ENCODE results near the gene ZKSCAN3. TPM values are rescaled to one million over a fixed set of nuclear protein-coding genes. Genes with fewer than 3 reads are reported as not detected.
A peak's percentile ranks its signal among the peaks of the same experiment; 100 is the strongest.

Gene ZKSCAN3
- polyA plus RNA-seq, 2 of the 4 experiments (the other 2 are of a cell fraction), result 1.6 to 2.7 TPM

DNA sequence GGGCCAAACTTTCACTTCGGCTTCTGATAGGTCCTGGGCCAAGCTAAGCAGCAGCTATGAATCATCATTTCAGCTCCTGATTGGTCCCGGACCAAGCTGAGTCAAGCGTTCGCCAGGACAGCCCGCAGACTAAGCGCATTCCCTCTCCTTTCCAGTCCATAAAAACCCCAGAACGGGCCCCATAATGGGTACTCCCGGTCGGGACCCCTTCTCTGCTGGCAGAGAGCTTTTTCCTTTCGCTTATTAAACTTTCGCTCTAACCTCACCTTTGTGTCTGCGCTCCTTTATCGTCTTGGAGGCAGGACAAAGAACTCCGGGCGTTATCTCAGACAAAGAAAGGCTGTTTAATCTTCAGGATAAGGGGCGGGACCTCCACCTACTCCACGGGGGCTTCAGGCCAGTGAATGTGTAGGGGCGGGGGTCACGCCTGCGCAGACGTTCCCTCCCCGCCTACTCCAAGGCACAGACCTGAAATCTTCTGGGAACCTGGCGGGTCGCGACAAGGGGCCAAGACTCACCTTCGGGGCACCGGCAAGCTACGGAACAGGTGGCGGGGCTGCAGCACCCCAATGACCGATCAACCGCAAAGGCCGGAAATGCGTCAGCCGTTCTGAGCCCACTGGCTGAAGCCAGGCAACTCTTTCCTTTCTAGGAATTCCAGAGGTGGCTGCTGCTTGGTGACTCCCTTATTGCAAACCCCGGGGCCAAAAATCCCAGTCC, 14.0 kb upstream of the ZKSCAN3 start, which contains the start of gene ZSCAN31:
Gene ZSCAN31 (minus strand): TSS at position 585 of the 720 bp plus-strand sequence. CDS start 6,465 bp downstream, outside the sequence.
- WGBS (ENCODE audit: missing lambda C conversion rate), result 0% methylated on average over 13 of the region's 35 CpGs
- CTCF ChIA-PET, result interaction anchor here (0.9 to 1.1 kb wide), 2 partner anchors 20 to 54 kb away, joined by 3 to 5 read pairs; partner anchors contain the start of gene PGBD1
- ATAC-seq (peak; percentile 97 to 99), FAIRE-seq (no peak), DNase-seq (ENCODE audit: low read depth in 1 of 2, low spot score in 1 of 2) (peak; percentile 81 to 94)
- peak within 1 kb of the TSS; percentile 89 for H3K4me2 ChIP-seq
- H3K27ac ChIP-seq, result peak within 1 kb of the TSS; percentile 87 to 97
- peaks cover 6% of the 10 kb centered on the region; the same call in 1 of the 3 replicates for H3K4me1 ChIP-seq
- H3K4me3 ChIP-seq, result peak within 1 kb of the TSS; percentile 77
- POLR2A ChIA-PET, result interaction anchor here (0.5 to 2.3 kb wide), 17 partner anchors 12 to 442 kb away, joined by 3 to 14 read pairs (median 5); partner anchors contain the start of genes PGBD1, ZKSCAN3, ZKSCAN4 and ZKSCAN8
- peaks cover 4% of the 10 kb centered on the region; the same call in 2 of the 3 replicates for H3K9me3 ChIP-seq
- TF ChIP-seq RARB (CRISPR knock-in tag; IDR thresholded peaks at IDR 0.05), result 0 out of 2 replicates have a peak, but pooled peaks have one; percentile 30
- no peak for TF ChIP-seq HOXB13 (CRISPR knock-in tag; IDR thresholded peaks at IDR 0.05; ENCODE audit: low read depth)
- no peak for TF ChIP-seq JUNB (IDR thresholded peaks at IDR 0.05)
- TF ChIP-seq USF2 (IDR thresholded peaks at IDR 0.05), result no peak
- TF ChIP-seq EHMT2 (IDR thresholded peaks at IDR 0.05; ENCODE audit: low read depth), result no peak
- TF ChIP-seq GATA3 (IDR thresholded peaks at IDR 0.05; ENCODE audit: borderline replicate concordance), result no peak
- TF ChIP-seq MAZ (IDR thresholded peaks at IDR 0.05; ENCODE audit: borderline replicate concordance, low read depth, low read length), result no peak
- TF ChIP-seq CHD2 (IDR thresholded peaks at IDR 0.05; ENCODE audit: low read length, partially characterized antibody), result no peak
- TF ChIP-seq KDM5A (IDR thresholded peaks at IDR 0.05), result no peak
- no peak for TF ChIP-seq NPAS2 (CRISPR knock-in tag; IDR thresholded peaks at IDR 0.05; ENCODE audit: borderline replicate concordance)
- no peak for TF ChIP-seq RAD21 (conservative IDR thresholded peaks at IDR 0.05 in 1 of 2, IDR thresholded peaks at IDR 0.05 in 1 of 2)
- TF ChIP-seq MAFK (IDR thresholded peaks at IDR 0.05; ENCODE audit: partially characterized antibody), result peak; percentile 29
- peak in 1 of 2 experiments; percentile 63; a peak in 3 of 5 replicates for TF ChIP-seq JUN (IDR thresholded peaks at IDR 0.05)
- peak; percentile 92 for TF ChIP-seq PHF8 (IDR thresholded peaks at IDR 0.05; ENCODE audit: borderline replicate concordance, low read depth)
- TF ChIP-seq, protein P1, sequence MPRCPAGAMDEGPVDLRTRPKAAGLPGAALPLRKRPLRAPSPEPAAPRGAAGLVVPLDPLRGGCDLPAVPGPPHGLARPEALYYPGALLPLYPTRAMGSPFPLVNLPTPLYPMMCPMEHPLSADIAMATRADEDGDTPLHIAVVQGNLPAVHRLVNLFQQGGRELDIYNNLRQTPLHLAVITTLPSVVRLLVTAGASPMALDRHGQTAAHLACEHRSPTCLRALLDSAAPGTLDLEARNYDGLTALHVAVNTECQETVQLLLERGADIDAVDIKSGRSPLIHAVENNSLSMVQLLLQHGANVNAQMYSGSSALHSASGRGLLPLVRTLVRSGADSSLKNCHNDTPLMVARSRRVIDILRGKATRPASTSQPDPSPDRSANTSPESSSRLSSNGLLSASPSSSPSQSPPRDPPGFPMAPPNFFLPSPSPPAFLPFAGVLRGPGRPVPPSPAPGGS (IDR thresholded peaks at IDR 0.05), result peak; percentile 49; the same call in 1 of the 3 replicates
- TF ChIP-seq ESRRA (IDR thresholded peaks at IDR 0.05; ENCODE audit: borderline replicate concordance, low read length), result no peak
- no peak for TF ChIP-seq PBX3 (IDR thresholded peaks at IDR 0.05)
- TF ChIP-seq POLR2A (IDR thresholded peaks at IDR 0.05; ENCODE audit: low read length), result peak; percentile 49
- TF ChIP-seq CBX2 (IDR thresholded peaks at IDR 0.05; ENCODE audit: borderline replicate concordance, low read depth), result no peak
- TF ChIP-seq FOSL2 (IDR thresholded peaks at IDR 0.05), result peak; percentile 46; the same call in 1 of the 2 replicates
- TF ChIP-seq FOSL2 (CRISPR knock-in tag; IDR thresholded peaks at IDR 0.05), result peak; percentile 86

All from A549 (cell line).